ENCODE data around the gene FREM2.

GRCh38 chr13:38658906-38659305, 28.0 kb upstream of the FREM2 start:
- no peak for TF ChIP-seq EZH2 (IDR thresholded peaks at IDR 0.05)
- TF ChIP-seq ELF1 (IDR thresholded peaks at IDR 0.05; ENCODE audit: borderline replicate concordance, low read depth), result no peak
- TF ChIP-seq MAX (IDR thresholded peaks at IDR 0.05), result no peak
- no peak for TF ChIP-seq POLR2A (IDR thresholded peaks at IDR 0.05; ENCODE audit: borderline replicate concordance, extremely low read depth, insufficient read depth, insufficient read length)
- TF ChIP-seq SP1 (IDR thresholded peaks at IDR 0.05; ENCODE audit: low read depth), result no peak
- TF ChIP-seq CTCF (IDR thresholded peaks at IDR 0.05 in 2 of 3, conservative IDR thresholded peaks at IDR 0.05 in 1 of 3; ENCODE audit: borderline replicate concordance in 1 of 3, insufficient read depth in 1 of 3, low read depth in 2 of 3, low read length in 2 of 3), result no peak
- TF ChIP-seq ZFX (IDR thresholded peaks at IDR 0.05), result no peak
- TF ChIP-seq ZNF274 (IDR thresholded peaks at IDR 0.05; ENCODE audit: low read depth, low read length), result no peak

Data from HCT116 (cell line).